Stimulated activated CD8-positive, alpha-beta memory T cell treated with anti-CD3 and anti-CD28 coated beads, Interleukin-4, amount 100 ng/mL, for 24 hours (primary cell): ENCODE measurements around the gene SERTAD2.

Source experiments
- DNase-seq: peaks from one replicate; pipeline ENCODE4 v3.0.0-alpha.2; 2020; ENCODE audit warnings: low read depth

Gene SERTAD2

DNA sequence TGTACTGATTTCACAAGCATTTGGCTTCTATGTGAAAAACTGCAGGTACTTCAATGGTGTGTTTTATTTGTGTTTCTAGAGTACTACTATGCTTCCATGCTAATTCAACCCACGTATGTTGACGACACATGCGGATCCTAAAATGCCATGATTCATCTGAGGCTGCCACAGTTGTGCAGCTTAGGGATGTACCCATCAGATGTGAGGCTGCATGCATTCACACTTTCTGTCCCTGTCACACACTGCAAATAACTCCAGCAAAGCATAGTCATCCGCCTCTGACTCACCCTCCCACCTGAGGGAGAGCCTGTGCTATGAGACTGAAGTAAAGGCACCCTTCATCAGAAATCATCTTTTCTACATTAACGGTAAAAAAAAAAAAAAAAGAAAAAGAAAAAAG is 22.1 kb upstream of the SERTAD2 start:
- DNase-seq, result peak; percentile 54

- DNase-seq, result no peak
Measured at GRCh38 chr2:64672708-64673107, 19.0 kb upstream of the SERTAD2 start.

- DNase-seq, result no peak
Measured at GRCh38 chr2:64670047-64670446, 16.3 kb upstream of the SERTAD2 start.

DNA sequence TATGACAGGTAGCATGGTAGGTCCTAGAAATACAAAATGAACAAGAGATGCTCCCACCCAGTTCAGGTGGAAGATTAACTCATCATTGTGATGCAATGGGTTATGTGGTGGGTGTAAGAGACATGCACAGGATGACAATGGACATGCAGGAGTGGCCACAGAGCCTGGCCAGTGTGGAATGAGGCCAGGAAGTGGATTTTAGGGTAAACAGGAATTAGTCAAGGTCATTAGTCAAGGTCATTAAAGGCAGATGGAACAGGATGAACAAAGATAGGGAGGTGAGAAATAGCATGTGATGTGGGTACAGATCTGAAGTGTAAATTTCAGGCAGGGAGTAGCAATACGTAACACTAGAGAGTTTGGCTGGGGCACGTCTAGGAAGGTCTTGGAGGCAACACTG is 15.6 kb upstream of the SERTAD2 start:
- DNase-seq, result no peak

GRCh38 chr2:64668542-64668941 is 14.8 kb upstream of the SERTAD2 start:
- no peak for DNase-seq

GRCh38 chr2:64667535-64667934 is 13.8 kb upstream of the SERTAD2 start:
- DNase-seq, result no peak

DNA sequence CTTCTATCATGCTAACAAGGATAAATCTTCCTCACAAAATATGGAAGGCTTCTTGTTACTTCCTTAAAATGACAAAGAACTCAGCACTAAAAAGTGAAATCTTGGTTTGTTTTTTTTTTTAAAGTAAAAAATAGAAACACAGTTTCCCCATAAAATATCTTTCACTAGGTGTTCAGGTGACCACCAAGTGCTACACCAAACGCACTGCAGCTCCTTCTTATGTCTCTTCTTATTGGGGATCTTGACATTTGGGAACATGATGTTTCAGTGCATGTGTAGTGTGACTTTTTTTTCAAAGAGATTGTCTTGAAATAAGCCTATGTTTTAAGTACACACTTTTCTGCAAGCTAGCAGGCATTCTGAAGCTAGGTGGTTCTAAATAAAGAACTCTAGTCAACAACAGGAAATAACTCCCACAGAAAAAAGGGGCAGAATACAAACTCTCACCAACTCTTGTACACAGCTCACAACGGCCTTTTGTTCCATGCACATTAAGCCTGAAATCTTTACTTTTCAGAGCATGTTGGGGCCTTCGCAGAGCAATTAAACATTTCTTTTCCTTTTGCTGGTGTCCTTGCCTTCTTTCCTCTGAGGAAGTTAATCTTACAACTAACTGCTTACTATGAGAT is 13.2 kb upstream of the SERTAD2 start:
- DNase-seq, result no peak

DNA sequence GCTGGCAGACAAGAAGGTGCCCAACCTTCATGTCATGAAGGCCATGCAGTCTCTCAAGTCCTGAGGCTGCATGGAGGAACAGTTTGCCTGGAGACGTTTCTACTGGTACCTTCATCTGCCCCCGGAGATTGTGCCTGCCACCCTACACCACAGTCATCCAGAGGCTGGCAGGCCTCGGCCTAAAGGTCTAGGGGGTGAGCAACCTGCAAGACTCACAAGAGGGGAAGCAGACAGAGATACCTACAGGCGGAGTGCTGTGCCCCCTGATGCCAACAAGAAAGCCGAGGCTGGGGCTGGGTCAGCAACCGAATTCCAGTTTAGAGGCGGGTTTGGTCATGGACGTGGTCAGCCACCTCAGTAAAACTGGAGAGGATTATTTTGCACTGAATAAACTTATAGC is 12.0 kb upstream of the SERTAD2 start:
- no peak for DNase-seq

DNA sequence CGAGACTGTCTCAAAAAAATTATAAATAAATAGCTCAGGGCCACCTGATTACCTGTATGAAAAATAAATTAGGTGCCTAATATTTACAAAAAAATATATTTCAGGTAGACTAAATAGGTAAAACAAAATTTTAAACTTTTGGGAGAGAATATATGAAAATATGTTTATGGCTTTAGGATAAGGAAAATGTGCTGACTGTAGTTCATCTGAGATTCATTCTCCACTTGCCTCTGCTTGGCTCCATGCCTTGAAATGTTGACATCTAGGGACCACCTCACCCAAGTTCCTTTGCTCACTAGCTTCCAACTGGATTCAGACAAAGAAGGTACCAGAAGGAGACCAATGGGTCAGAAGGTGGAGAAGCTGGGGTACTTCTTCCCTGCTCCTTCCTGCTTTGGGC is 9.7 kb upstream of the SERTAD2 start:
- no peak for DNase-seq

- DNase-seq, result no peak
Measured at GRCh38 chr2:64661741-64662169, 8.0 kb upstream of the SERTAD2 start.

- DNase-seq, result no peak
Measured at GRCh38 chr2:64659252-64659651, 5.5 kb upstream of the SERTAD2 start.

- no peak for DNase-seq
Measured at GRCh38 chr2:64658269-64658668, 4.6 kb upstream of the SERTAD2 start.

DNA sequence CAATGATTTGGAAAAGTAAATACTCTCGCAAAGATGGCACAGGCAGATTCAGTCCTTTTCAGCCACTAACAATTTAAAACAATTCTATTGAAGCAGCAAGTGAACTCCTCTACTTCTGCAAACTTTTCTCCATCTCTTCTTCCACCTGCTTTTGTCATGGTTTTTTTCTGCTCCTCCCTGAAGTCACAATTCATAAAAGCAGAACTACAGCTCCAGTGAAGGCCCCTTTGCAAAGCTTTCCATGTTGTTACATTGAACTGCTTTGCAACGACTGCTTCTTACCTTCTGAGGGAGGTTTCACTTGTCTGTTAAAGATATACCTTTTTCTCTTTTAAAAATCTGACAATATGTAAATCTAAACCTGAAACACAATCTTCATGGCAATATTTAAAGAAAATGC is 3.7 kb upstream of the SERTAD2 start:
- DNase-seq, result no peak

GRCh38 chr2:64656379-64656778 is 2.7 kb upstream of the SERTAD2 start:
- DNase-seq, result no peak

DNA sequence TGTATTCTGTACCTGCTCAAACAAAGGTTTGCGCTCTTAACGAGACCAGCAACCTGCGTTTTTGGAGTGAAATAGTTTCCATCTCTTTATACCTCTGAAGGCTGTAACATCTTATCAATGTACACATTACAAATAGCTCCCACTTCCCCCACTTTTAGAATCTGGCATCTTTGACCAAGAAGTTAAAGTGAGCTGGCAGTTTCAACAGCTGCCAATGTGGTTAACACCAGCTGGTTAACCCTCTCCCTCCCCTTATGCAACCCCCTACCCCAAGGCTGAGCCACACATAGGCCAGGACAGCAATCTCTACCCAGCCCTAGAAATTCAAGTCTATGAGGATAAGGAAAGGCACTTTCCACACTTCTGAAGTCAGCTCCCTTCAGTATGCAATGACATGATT is 2.2 kb upstream of the SERTAD2 start:
- DNase-seq, result no peak

DNA sequence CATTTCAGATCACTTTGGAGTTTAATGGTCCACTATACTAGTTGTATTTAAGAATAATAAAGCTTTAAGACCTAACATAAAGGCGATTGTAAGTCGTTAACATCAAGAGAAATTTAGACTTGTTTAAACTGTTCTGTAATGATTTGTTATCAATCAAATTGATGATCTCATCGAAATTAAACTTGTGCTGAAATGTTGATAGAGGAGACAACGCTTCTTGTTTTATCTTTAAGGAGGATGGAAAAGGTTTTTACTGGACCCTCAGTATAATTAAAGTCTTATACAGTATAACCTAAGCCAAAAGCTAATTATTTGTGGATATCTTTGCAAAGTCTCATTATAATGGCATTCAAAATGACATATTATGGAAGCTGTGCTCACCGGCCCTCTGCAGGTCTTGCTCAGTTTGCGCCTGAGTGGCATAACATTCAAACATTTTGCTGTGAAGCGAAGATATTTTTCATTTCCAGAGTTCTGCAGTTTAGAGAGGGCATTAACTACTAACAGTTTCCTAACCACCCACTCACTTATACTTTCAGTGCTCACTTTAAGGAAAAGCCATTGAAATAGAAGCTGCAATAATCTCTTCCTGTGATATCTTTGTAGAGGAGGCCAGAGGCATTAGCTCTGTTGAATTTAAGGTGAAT is 1.4 kb upstream of the SERTAD2 start:
- no peak for DNase-seq

DNA sequence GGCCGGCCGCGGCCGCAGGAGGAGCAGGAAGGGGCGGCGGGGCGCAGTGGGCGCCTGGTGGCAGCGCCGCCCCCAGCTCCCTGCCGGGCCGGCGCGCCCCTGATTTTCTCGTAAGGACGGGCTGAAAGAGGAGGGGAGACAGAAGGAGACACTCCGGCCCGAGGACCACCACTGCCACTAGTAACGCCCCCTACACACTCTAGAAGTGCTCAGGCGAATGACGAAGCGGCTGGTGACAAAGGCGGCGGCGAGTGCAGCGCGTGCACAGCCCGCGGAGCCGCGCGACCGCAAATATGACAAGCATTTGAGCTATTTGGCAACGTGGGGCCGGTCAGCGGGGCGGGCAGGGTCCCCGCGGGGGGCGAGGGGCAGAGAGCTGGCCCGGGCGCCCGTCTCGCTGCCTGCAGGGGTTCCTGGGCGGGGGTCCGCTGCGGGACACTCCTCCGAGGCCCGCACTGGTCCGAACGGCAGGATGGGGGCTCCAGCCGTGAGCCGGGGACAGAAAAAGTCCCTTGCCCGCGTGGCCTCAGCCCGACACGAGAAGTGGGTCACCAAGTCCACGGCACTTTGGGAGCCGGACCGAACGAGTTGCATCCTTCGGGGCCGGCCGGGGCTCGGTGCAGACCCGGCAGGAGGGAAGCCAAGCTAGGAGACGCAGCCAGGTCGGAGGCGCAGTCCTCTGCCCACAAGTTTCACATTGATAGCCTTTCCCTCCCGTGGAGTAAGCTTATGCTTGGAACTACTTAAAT is 524 bp upstream of the SERTAD2 start:
- peak; percentile 53 for DNase-seq

DNA sequence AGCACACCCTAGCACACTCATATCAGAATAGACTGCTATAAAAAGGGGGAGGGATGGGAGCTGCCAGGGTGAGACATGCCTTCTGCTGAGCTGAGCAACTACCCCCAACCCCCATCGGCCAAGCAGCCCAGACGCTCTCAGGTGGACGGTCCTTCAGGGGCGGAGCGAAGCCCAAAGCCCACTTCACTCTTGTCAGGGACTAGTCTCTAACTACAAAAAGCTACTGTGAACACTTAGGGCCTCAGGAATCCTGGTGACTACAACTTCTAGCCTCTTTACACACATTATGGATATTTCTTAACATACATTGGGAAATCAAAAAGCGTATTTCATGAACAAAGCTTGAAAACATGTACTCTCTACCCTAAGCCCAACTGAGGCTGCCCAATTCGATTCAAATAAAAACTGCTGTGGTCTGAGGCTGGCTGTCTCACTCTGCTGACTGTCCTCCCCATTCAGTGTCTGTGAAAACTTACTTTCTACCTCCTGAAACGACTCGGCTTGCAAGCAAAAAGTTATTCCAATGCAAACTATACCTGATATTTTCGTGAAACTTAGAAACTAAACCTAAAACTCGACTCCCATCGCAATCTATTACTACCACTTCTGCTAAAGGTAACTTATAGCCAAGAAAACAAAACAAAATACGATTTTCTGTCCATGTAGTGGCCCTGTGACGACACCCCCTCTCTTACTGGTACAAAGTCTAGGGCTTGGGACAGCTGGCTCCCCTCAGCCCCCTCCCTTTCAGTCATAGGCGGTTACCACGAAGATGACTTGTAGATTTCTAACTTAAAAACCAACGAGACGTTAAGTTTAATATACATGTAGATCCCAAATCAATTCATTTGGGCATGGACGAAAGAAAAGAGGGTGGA is 1.2 kb downstream of the SERTAD2 start:
- no peak for DNase-seq

GRCh38 chr2:64651590-64651989 is 2.1 kb downstream of the SERTAD2 start:
- DNase-seq, result no peak

- no peak for DNase-seq
Measured at GRCh38 chr2:64650722-64651338, 2.9 kb downstream of the SERTAD2 start.

GRCh38 chr2:64650296-64650695 is 3.4 kb downstream of the SERTAD2 start:
- no peak for DNase-seq

GRCh38 chr2:64649626-64650025 is 4.1 kb downstream of the SERTAD2 start:
- no peak for DNase-seq
